Tibial artery (tissue), 4 donors: ENCODE data around the gene SNX7.
A peak's percentile ranks its signal among the peaks of the same experiment; 100 is the strongest.

Experiments used
- DNase-seq, 2 donors: peaks; one replicate each; pipeline ENCODE4 v3.0.0-alpha.2; 2019
- H3K27ac ChIP-seq, 2 donors: fragments of 200-600 bp; sonication (generic) in 1 of 2; 1 replicate in 1 of 2; 2 replicates in 1 of 2; pipeline ENCODE4 v1.5.1; 2018 to 2019; ENCODE audit warnings: mild to moderate bottlenecking in 1 of 2
- H3K27me3 ChIP-seq, 2 donors: fragments of 200-600 bp; sonication (generic) in 1 of 2; one replicate each; pipeline versions ENCODE4 v1.5.1 to v1.6.0; 2016 to 2019
- H3K36me3 ChIP-seq, 3 donors: fragments of 200-600 bp; sonication (generic) in 2 of 3; one replicate each; pipeline ENCODE4 v1.5.1; 2016 to 2019; ENCODE audit warnings: mild to moderate bottlenecking in 2 of 3
- H3K4me1 ChIP-seq, 4 donors: fragments of 200-600 bp; sonication (generic) in 2 of 4; 1 replicate in 3 of 4; 2 replicates in 1 of 4; pipeline ENCODE4 v1.5.1; 2016 to 2019
- H3K4me3 ChIP-seq, 2 donors: fragments of 200-600 bp; sonication (generic) in 1 of 2; 1 replicate in 1 of 2; 2 replicates in 1 of 2; pipeline ENCODE4 v1.5.1; 2018 to 2019; ENCODE audit warnings: mild to moderate bottlenecking in 2 of 2
- H3K9me3 ChIP-seq, 3 donors: fragments of 200-600 bp; sonication (generic) in 1 of 3; one replicate each; pipeline ENCODE4 v1.5.1; 2016 to 2019
- CTCF ChIP-seq, 2 experiments: fragments of 200-600 bp in 1 of 2; fragments of 450-650 bp in 1 of 2; IDR thresholded peaks; one replicate each; pipeline ENCODE4 v1.5.1; 2017 to 2019; ENCODE audit warnings: antibody characterized with exemption in 2 of 2, mild to moderate bottlenecking in 1 of 2, moderate library complexity in 1 of 2
- intact Hi-C: fragments of 100-400 bp; cut with DNase I; formaldehyde crosslinking; loops from one replicate; pipeline ENCODE4 v1.15.0; 2023; ENCODE audit warnings: low total_unique reads

SNX7 gene

GRCh38 chr1:98669355-98670296, 8.1 kb downstream of the SNX7 start:
- intact Hi-C loops = no loop called here
- no peaks in the 10 kb centered on the region for H3K9me3 ChIP-seq
- no peak for DNase-seq
- TF ChIP-seq CTCF (IDR thresholded peaks at IDR 0.05) = no peak
- H3K4me1 ChIP-seq = peaks cover 0 to 58% (median 8%) of the 10 kb centered on the region in 4 donors
- no peak overlapping the region for H3K4me3 ChIP-seq
- no peaks in the 10 kb centered on the region for H3K36me3 ChIP-seq
- H3K27ac ChIP-seq = peak overlapping the region; percentile 46 to 50
- H3K27me3 ChIP-seq = no peaks in the 10 kb centered on the region

- Histone ChIP-seq H3K4me1 (peaks cover 0 to 60% (median 7%) of the 10 kb centered on the region in 4 donors), H3K4me3 (no peak overlapping the region), H3K36me3 (no peaks in the 10 kb centered on the region), H3K27me3 (no peaks in the 10 kb centered on the region), H3K27ac (no peak overlapping the region), H3K9me3 (no peaks in the 10 kb centered on the region)
- TF ChIP-seq CTCF (IDR thresholded peaks at IDR 0.05) = no peak
- no peak for DNase-seq
- intact Hi-C loops = no loop called here
Observed at GRCh38 chr1:98672189-98672588, 10.7 kb downstream of the SNX7 start.

- Histone ChIP-seq H3K36me3 (no peaks in the 10 kb centered on the region), H3K27me3 (no peaks in the 10 kb centered on the region), H3K9me3 (no peaks in the 10 kb centered on the region), H3K27ac (no peak overlapping the region), H3K4me1 (peaks cover 0 to 53% (median 4%) of the 10 kb centered on the region in 4 donors), H3K4me3 (no peak overlapping the region)
- DNase-seq = no peak
- intact Hi-C loops = no loop called here
- no peak for TF ChIP-seq CTCF (IDR thresholded peaks at IDR 0.05)
Observed at GRCh38 chr1:98674075-98674781, 12.7 kb downstream of the SNX7 start.

GRCh38 chr1:98675282-98675681, 13.8 kb downstream of the SNX7 start:
- H3K9me3 ChIP-seq = no peaks in the 10 kb centered on the region
- no peaks in the 10 kb centered on the region for H3K27me3 ChIP-seq
- no peak overlapping the region for H3K4me3 ChIP-seq
- DNase-seq = no peak
- no peaks in the 10 kb centered on the region for H3K36me3 ChIP-seq
- H3K27ac ChIP-seq = no peak overlapping the region
- no peak for TF ChIP-seq CTCF (IDR thresholded peaks at IDR 0.05)
- H3K4me1 ChIP-seq = peaks cover 0 to 42% (median 2%) of the 10 kb centered on the region in 4 donors
- intact Hi-C loops = no loop called here

GRCh38 chr1:98677288-98677687, 15.8 kb downstream of the SNX7 start:
- H3K36me3 ChIP-seq = no peaks in the 10 kb centered on the region
- intact Hi-C loops = no loop called here
- H3K4me3 ChIP-seq = no peak overlapping the region
- H3K27ac ChIP-seq = peak overlapping the region in 1 of 2 donors; percentile 12
- H3K4me1 ChIP-seq = peaks cover 0 to 37% (median 2%) of the 10 kb centered on the region in 4 donors
- no peak for DNase-seq
- TF ChIP-seq CTCF (IDR thresholded peaks at IDR 0.05) = no peak
- H3K27me3 ChIP-seq = no peaks in the 10 kb centered on the region
- H3K9me3 ChIP-seq = no peaks in the 10 kb centered on the region
